H1 (cell line): ENCODE data around the gene ABHD12B. TPM values are rescaled to one million over a fixed set of nuclear protein-coding genes. Genes with fewer than 3 reads are reported as not detected.
A peak's percentile ranks its signal among the peaks of the same experiment; 100 is the strongest.

Source experiments
- CTCF ChIA-PET: fragments of 300-600 bp; sonication (Branson Sonifier 250); formaldehyde crosslinking; loops from one replicate; lab custom pipeline; 2021; ENCODE audit not compliant: partially characterized antibody; lab: Charles Lee
- POLR2A ChIA-PET: fragments of 300-600 bp; sonication (Branson Sonifier 250); formaldehyde crosslinking; loops from one replicate; lab custom pipeline; 2021; ENCODE audit warnings: inconsistent platforms; ENCODE audit not compliant: partially characterized antibody; lab: Charles Lee
- DNase-seq, 2 experiments: peaks; one replicate each; pipeline versions ENCODE4 v3.0.0 to v3.0.0-alpha.2; 2010 to 2022; ENCODE audit warnings: low spot score in 2 of 2, low read depth in 1 of 2, mixed read lengths in 1 of 2
- FAIRE-seq: peaks from 2 replicates; lab custom pipeline; 2011; peaks lifted over from hg19 to GRCh38; lab: Jason Lieb, UNC
- H2AFZ ChIP-seq: 2 replicates; pipeline ENCODE4 v1.8.1; 2012; ENCODE audit warnings: low read length, inconsistent platforms
- H2AK5ac ChIP-seq: 2 replicates; pipeline ENCODE4 v1.6.1; 2013; ENCODE audit warnings: low read depth, low read length
- H2BK120ac ChIP-seq: replicated peaks from 2 replicates; pipeline ENCODE3; 2013; ENCODE audit warnings: low read depth, low read length, inconsistent platforms
- H2BK12ac ChIP-seq: 2 replicates; pipeline ENCODE4 v1.6.1; 2013; ENCODE audit warnings: low read depth, low read length
- H2BK15ac ChIP-seq: 2 replicates; pipeline ENCODE4 v1.6.1; 2013; ENCODE audit warnings: low read length
- H2BK20ac ChIP-seq: 2 replicates; pipeline ENCODE4 v1.6.1; 2013; ENCODE audit warnings: low read length
- H2BK5ac ChIP-seq: 2 replicates; pipeline ENCODE4 v1.6.1; 2013; ENCODE audit warnings: low read depth, low read length
- H3K14ac ChIP-seq: 2 replicates; pipeline ENCODE4 v1.6.1; 2013; ENCODE audit warnings: inconsistent platforms; ENCODE audit not compliant: insufficient read length
- H3K18ac ChIP-seq: 2 replicates; pipeline ENCODE4 v1.6.1; 2013; ENCODE audit warnings: low read length; ENCODE audit errors: extremely low read depth
- H3K23ac ChIP-seq: 2 replicates; pipeline ENCODE4 v1.6.1; 2013; ENCODE audit warnings: inconsistent platforms; ENCODE audit not compliant: insufficient read length
- H3K23me2 ChIP-seq: 2 replicates; pipeline ENCODE4 v1.6.1; 2013; ENCODE audit warnings: low read depth, low read length
- H3K27ac ChIP-seq: 2 replicates; pipeline ENCODE4 v1.6.1; 2011; ENCODE audit warnings: low read depth, low read length, inconsistent platforms
- H3K27me3 ChIP-seq, 4 experiments: replicated peaks in 1 of 4; 1 replicate in 1 of 4; 2 replicates in 3 of 4; pipeline versions ENCODE4 v1.6.1 to v1.8.1; 2011 to 2013; ENCODE audit warnings: low read length in 3 of 4, mild to moderate bottlenecking in 3 of 4, inconsistent platforms in 2 of 4, mixed read lengths in 2 of 4, moderate library complexity in 1 of 4; ENCODE audit not compliant: control insufficient read depth in 3 of 4, insufficient read depth in 3 of 4; ENCODE audit errors: extremely low read depth in 1 of 4
- H3K36me3 ChIP-seq, 4 experiments: 2 replicates each; pipeline versions ENCODE4 v1.6.1 to v1.8.1; 2011 to 2013; ENCODE audit warnings: mild to moderate bottlenecking in 4 of 4, low read length in 3 of 4, moderate library complexity in 2 of 4, control low read depth in 1 of 4, inconsistent platforms in 1 of 4; ENCODE audit not compliant: insufficient read depth in 4 of 4, control insufficient read depth in 2 of 4
- H3K4ac ChIP-seq: replicated peaks from 2 replicates; pipeline ENCODE3; 2013; ENCODE audit warnings: low read length, low read depth, mixed read lengths, inconsistent platforms; ENCODE audit not compliant: insufficient read length
- H3K4me1 ChIP-seq, 4 experiments: replicated peaks in 1 of 4; 1 replicate in 1 of 4; 2 replicates in 3 of 4; pipeline versions ENCODE4 v1.6.1 to v1.8.1; 2011 to 2013; ENCODE audit warnings: low read length in 3 of 4, inconsistent platforms in 2 of 4, mixed read lengths in 1 of 4; ENCODE audit not compliant: insufficient read depth in 4 of 4, control insufficient read depth in 3 of 4
- H3K4me2 ChIP-seq, 2 experiments: 2 replicates each; pipeline versions ENCODE4 v1.6.1 to v1.8.1; 2011 to 2013; ENCODE audit warnings: low read depth in 2 of 2, low read length in 2 of 2, control low read depth in 1 of 2, inconsistent platforms in 1 of 2, mild to moderate bottlenecking in 1 of 2; ENCODE audit not compliant: insufficient read depth in 1 of 2
- H3K4me3 ChIP-seq, 4 experiments: fragments of 200-600, 300-600 bp in 1 of 4; sonication (generic), shearing (Covaris generic), sonication (Bioruptor Twin) in 1 of 4; 2 replicates each; pipeline versions ENCODE4 v1.5.1 to v1.8.1; 2011 to 2016; ENCODE audit warnings: low read length in 4 of 4, low read depth in 3 of 4, control low read depth in 2 of 4, inconsistent platforms in 2 of 4, mild to moderate bottlenecking in 2 of 4, mixed read lengths in 1 of 4, moderate library complexity in 1 of 4; ENCODE audit not compliant: insufficient read depth in 2 of 4; ENCODE audit errors: extremely low read depth in 1 of 4
- H3K56ac ChIP-seq: replicated peaks from 2 replicates; pipeline ENCODE3; 2013; ENCODE audit warnings: low read depth, mild to moderate bottlenecking, mixed read lengths, low read length, inconsistent platforms; ENCODE audit not compliant: insufficient read length
- H3K79me1 ChIP-seq: 2 replicates; pipeline ENCODE4 v1.6.1; 2013; ENCODE audit warnings: low read depth, low read length, control low read depth
- H3K79me2 ChIP-seq, 2 experiments: 2 replicates each; pipeline versions ENCODE4 v1.6.1 to v1.8.1; 2012 to 2013; ENCODE audit warnings: low read length in 2 of 2, mild to moderate bottlenecking in 2 of 2, inconsistent platforms in 1 of 2; ENCODE audit not compliant: insufficient read depth in 2 of 2, control insufficient read depth in 1 of 2
- H3K9ac ChIP-seq, 4 experiments: replicated peaks in 1 of 4; 1 replicate in 1 of 4; 2 replicates in 3 of 4; pipeline versions ENCODE4 v1.6.1 to v1.8.1; 2011 to 2013; ENCODE audit warnings: low read depth in 3 of 4, low read length in 3 of 4, control low read depth in 2 of 4, mild to moderate bottlenecking in 2 of 4, moderate library complexity in 2 of 4, inconsistent platforms in 1 of 4; ENCODE audit errors: extremely low read depth in 1 of 4
- H3K9me3 ChIP-seq, 2 experiments: 2 replicates each; pipeline versions ENCODE4 v1.6.1 to v1.8.1; 2012 to 2013; ENCODE audit warnings: mild to moderate bottlenecking in 2 of 2, moderate library complexity in 2 of 2, control low read depth in 1 of 2, inconsistent platforms in 1 of 2, low read depth in 1 of 2, low read length in 1 of 2, mixed read lengths in 1 of 2; ENCODE audit not compliant: insufficient read depth in 2 of 2
- H4K20me1 ChIP-seq, 2 experiments: replicated peaks in 1 of 2; 2 replicates each; pipeline versions ENCODE3 to v1.8.1; 2011 to 2013; ENCODE audit warnings: inconsistent platforms in 2 of 2, low read length in 2 of 2, mild to moderate bottlenecking in 1 of 2; ENCODE audit not compliant: insufficient read depth in 2 of 2, control insufficient read depth in 1 of 2
- H4K5ac ChIP-seq: 2 replicates; pipeline ENCODE4 v1.6.1; 2013; ENCODE audit warnings: low read length, low read depth, mixed read lengths, inconsistent platforms; ENCODE audit not compliant: insufficient read length
- H4K8ac ChIP-seq: 2 replicates; pipeline ENCODE4 v1.8.0; 2013; ENCODE audit warnings: mild to moderate bottlenecking, moderate library complexity, low read length, inconsistent platforms; ENCODE audit not compliant: insufficient read depth; ENCODE audit errors: extremely low read depth
- H4K91ac ChIP-seq: replicated peaks from 2 replicates; pipeline ENCODE3; 2013; ENCODE audit warnings: low read length, mixed read lengths, inconsistent platforms; ENCODE audit not compliant: insufficient read length
- BCL11A ChIP-seq, 2 experiments: IDR thresholded peaks; one replicate each; pipeline ENCODE4 v1.6.1; 2011; ENCODE audit warnings: low read depth in 2 of 2, low read length in 2 of 2, mild to moderate bottlenecking in 2 of 2
- BRCA1 ChIP-seq: IDR thresholded peaks from 2 replicates; pipeline ENCODE4 v1.6.1; 2012; ENCODE audit warnings: low read depth, low read length, improper control_type of control experiment
- CBX8 ChIP-seq: fragments of 300-800, 300-1000 bp; sonication (generic); IDR thresholded peaks from 2 replicates; pipeline ENCODE4 v1.7.1; 2016; ENCODE audit warnings: low read depth, low read length, borderline replicate concordance
- CHD1 ChIP-seq: IDR thresholded peaks from 2 replicates; pipeline ENCODE4 v1.6.1; 2012; ENCODE audit warnings: low read depth, low read length, improper control_type of control experiment
- EP300 ChIP-seq, 2 experiments: IDR thresholded peaks; 1 replicate in 1 of 2; 2 replicates in 1 of 2; pipeline ENCODE4 v1.6.1; 2011 to 2012; ENCODE audit warnings: low read depth in 2 of 2, low read length in 2 of 2, mild to moderate bottlenecking in 2 of 2, borderline replicate concordance in 1 of 2, inconsistent platforms in 1 of 2, moderate library complexity in 1 of 2
- KDM1A ChIP-seq: fragments of 200-600, 300-600 bp; sonication (generic); IDR thresholded peaks from 2 replicates; pipeline ENCODE4 v1.7.1; 2016; ENCODE audit warnings: mild to moderate bottlenecking, low read length, borderline replicate concordance
- NANOG ChIP-seq: IDR thresholded peaks from 2 replicates; pipeline ENCODE4 v1.6.1; 2011; ENCODE audit warnings: low read length, low read depth, mild to moderate bottlenecking, inconsistent platforms; ENCODE audit not compliant: insufficient read depth, poor library complexity, severe bottlenecking
- POLR2A ChIP-seq, 2 experiments: IDR thresholded peaks; 1 replicate in 1 of 2; 2 replicates in 1 of 2; pipeline ENCODE4 v1.6.1; 2011; ENCODE audit warnings: low read depth in 2 of 2, low read length in 2 of 2, mild to moderate bottlenecking in 2 of 2; ENCODE audit errors: control extremely low read depth in 1 of 2
- RAD21 ChIP-seq, 2 experiments: IDR thresholded peaks in 1 of 2; conservative IDR thresholded peaks in 1 of 2; 2 replicates each; pipeline ENCODE4 v1.6.1; 2011; ENCODE audit warnings: low read depth in 2 of 2, low read length in 2 of 2, improper control_type of control experiment in 1 of 2, inconsistent platforms in 1 of 2, mild to moderate bottlenecking in 1 of 2, moderate library complexity in 1 of 2
- RXRA ChIP-seq: IDR thresholded peaks from 2 replicates; pipeline ENCODE4 v1.6.1; 2011; ENCODE audit warnings: low read depth, mild to moderate bottlenecking, low read length, moderate library complexity; ENCODE audit not compliant: insufficient read depth
- SIRT6 ChIP-seq: IDR thresholded peaks from one replicate; pipeline ENCODE4 v1.7.1; 2012; ENCODE audit warnings: low read length, inconsistent platforms
- SP2 ChIP-seq: IDR thresholded peaks from 2 replicates; pipeline ENCODE4 v1.6.1; 2012; ENCODE audit warnings: mild to moderate bottlenecking, low read length, inconsistent platforms
- TAF1 ChIP-seq: IDR thresholded peaks from 2 replicates; pipeline ENCODE4 v1.6.1; 2011; ENCODE audit warnings: mild to moderate bottlenecking, low read depth, low read length
- ZNF274 ChIP-seq: IDR thresholded peaks from 2 replicates; pipeline ENCODE4 v1.7.0; 2012; ENCODE audit warnings: low read length, borderline replicate concordance; ENCODE audit errors: extremely low read depth
- WGBS, 2 experiments: shearing (Covaris generic) in 1 of 2; methylation state at CpG; one replicate each; pipeline versions ENCODE4 v1.1.6 to v1.1.7; 2013 to 2015; ENCODE audit warnings: low lambda C conversion rate in 2 of 2, mixed read lengths in 2 of 2, inconsistent platforms in 1 of 2, low coverage in 1 of 2, missing lambda C conversion rate in 1 of 2; ENCODE audit not compliant: insufficient replicate concordance in 2 of 2, insufficient coverage in 1 of 2, insufficient read length in 1 of 2; ENCODE audit errors: extremely low coverage in 1 of 2, missing lambda C conversion rate in 1 of 2; 5-methylcytosine and 5-hydroxymethylcytosine counted together
- polyA plus RNA-seq, 7 experiments: library from polyadenylated mRNA; depleted of rRNA in 3 of 7; stranded (reverse) in 5 of 7; unstranded in 2 of 7; fragments of >200 nt in 5 of 7; fragments of 200-250 nt in 2 of 7; gene quantifications; 1 replicate in 5 of 7; 2 replicates in 1 of 7; 4 replicates in 1 of 7; pipeline versions ENCODE4 v1.2.1 to v1.2.3, GENCODE V29; 2011 to 2013; ENCODE audit warnings: missing spikeins in 2 of 7, mixed read lengths in 2 of 7
- total RNA-seq: library from RNA; stranded (reverse); fragmentation: NEBNext Ultra II Directional; extraction: Animal tissue kit (Norgen Biotek cat#: 25700); gene quantifications from 2 replicates; pipeline ENCODE4 v1.2.1, GENCODE V29; 2021

The ABHD12B gene
- total and polyA plus RNA-seq, 2 of the 8 experiments (the other 6 are each of a cell fraction or from before 2014, with no cell fraction given): 4.0 to 102 TPM

GRCh38 chr14:50845166-50845565 is 26.7 kb upstream of the ABHD12B start:
- Histone ChIP-seq H3K4me2 (no peak overlapping the region), H4K8ac (no peak overlapping the region), H3K79me1 (no peaks in the 10 kb centered on the region), H3K4me1 (no peaks in the 10 kb centered on the region), H4K20me1 (no peaks in the 10 kb centered on the region), H3K56ac (no peak overlapping the region), H3K36me3 (no peaks in the 10 kb centered on the region), H3K18ac (no peak overlapping the region), H3K27me3 (no peaks in the 10 kb centered on the region), H3K4ac (no peak overlapping the region), H2AK5ac (no peak overlapping the region), H2BK15ac (no peak overlapping the region), H4K5ac (no peak overlapping the region), H3K23ac (no peak overlapping the region), H2BK20ac (no peak overlapping the region), H2BK120ac (no peak overlapping the region), H2BK5ac (no peak overlapping the region), H2AFZ (peak overlapping the region; percentile 35; the same call in 1 of the 2 replicates), H3K23me2 (no peaks in the 10 kb centered on the region), H4K91ac (no peak overlapping the region), H2BK12ac (no peak overlapping the region), H3K4me3 (no peak overlapping the region), H3K27ac (no peak overlapping the region), H3K79me2 (no peaks in the 10 kb centered on the region; a peak in 1 of 4 replicates), H3K14ac (no peak overlapping the region), H3K9ac (no peak overlapping the region), H3K9me3 (no peaks in the 10 kb centered on the region)
- ChIA-PET POLR2A (interaction anchor here (1.3 kb wide), 1 partner anchor 12 kb away, joined by 3 read pairs; no protein-coding TSS in a partner anchor), CTCF (interaction anchor here (1.0 to 5.8 kb wide), 2 partner anchors 10 to 15 kb away, joined by 4 to 37 read pairs; no protein-coding TSS in a partner anchor)
- FAIRE-seq: no peak
- 86% methylated on average over 3 of the region's 3 CpGs; no CpG with 5 or more reads in 1 of the 2 experiments for WGBS, 2 experiments
- no peak for DNase-seq
- TF ChIP-seq BCL11A (IDR thresholded peaks at IDR 0.05; ENCODE audit: low read depth in 2 of 2, low read length in 2 of 2) (no peak), TAF1 (no peak), ZNF274 (no peak), CBX8 (no peak), NANOG (no peak), SIRT6 (no peak), KDM1A (no peak), EP300 (IDR thresholded peaks at IDR 0.05; ENCODE audit: borderline replicate concordance in 1 of 2, low read depth in 2 of 2, low read length in 2 of 2) (no peak), RAD21 (IDR thresholded peaks at IDR 0.05 in 1 of 2, conservative IDR thresholded peaks at IDR 0.05 in 1 of 2; ENCODE audit: low read depth in 2 of 2, low read length in 2 of 2) (no peak), SP2 (no peak), CHD1 (no peak), BRCA1 (no peak), RXRA (no peak), POLR2A (IDR thresholded peaks at IDR 0.05; ENCODE audit: control extremely low read depth in 1 of 2, low read depth in 2 of 2, low read length in 2 of 2) (no peak)
